Measurements from ENCODE around the gene FGF21. TPM values are rescaled to one million over a fixed set of nuclear protein-coding genes. Genes with fewer than 3 reads are reported as not detected.
"Not testable (repeated sequence)": the region's sequence is repeated elsewhere in the genome, so short reads cannot be mapped to it uniquely, and the experiment has no call there.

Gene FGF21
- total RNA-seq, 1 donor from 2014 or later, result not detected

- no peak for TF ChIP-seq CTCF (IDR thresholded peaks at IDR 0.05; ENCODE audit: insufficient read depth, low read length, severe bottlenecking)
- no peak for DNase-seq (ENCODE audit: low read depth)
- H3K27me3 ChIP-seq (ENCODE audit: control insufficient read depth, insufficient read depth, low read length), result peaks cover 1% of the 10 kb centered on the region
- H3K4me3 ChIP-seq (ENCODE audit: low read depth, low read length), result no peak overlapping the region
- H3K36me3 ChIP-seq (ENCODE audit: control insufficient read depth, insufficient read depth, low read length), result no peaks in the 10 kb centered on the region
- FAIRE-seq, result no peak
Observed at GRCh38 chr19:48757741-48758144, 2.4 kb downstream of the FGF21 start.

DNA sequence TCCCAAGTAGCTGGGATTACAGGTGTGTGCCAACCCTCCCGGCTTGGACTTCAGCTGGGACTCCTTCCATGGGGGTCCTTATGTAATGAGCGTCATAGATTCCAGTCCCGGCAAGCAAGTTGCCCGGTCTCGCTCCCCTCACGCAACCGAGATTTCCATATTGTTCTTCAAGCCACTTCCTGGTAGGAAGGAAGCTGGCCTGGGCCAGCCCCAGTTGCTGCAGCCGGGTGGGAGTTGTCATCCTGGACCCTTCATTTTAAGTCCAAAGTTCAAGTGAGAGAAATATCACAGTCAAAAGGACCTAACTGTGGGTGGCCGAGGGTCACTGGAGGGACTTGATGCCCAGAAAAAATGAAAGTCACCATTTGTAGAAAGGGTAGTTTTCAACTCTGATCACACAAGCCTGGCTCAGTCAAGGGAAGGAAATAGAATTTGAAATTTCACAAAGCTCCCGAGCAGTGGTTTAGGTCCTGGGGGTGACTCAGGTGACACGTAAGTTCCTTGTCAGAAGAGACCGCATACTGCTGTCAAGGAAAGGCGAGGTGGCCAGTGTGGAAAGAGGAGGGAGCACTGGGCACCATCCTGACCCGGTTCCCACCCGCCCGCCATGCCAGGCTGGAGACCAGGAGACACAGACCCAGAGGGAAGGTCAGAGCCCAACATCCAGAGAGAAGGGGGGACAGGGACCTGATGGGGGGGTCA lies 5.3 kb downstream of the FGF21 start:
- no peak for FAIRE-seq
- no peak for TF ChIP-seq CTCF (IDR thresholded peaks at IDR 0.05; ENCODE audit: insufficient read depth, low read length, severe bottlenecking)
- no peaks in the 10 kb centered on the region for H3K36me3 ChIP-seq (ENCODE audit: control insufficient read depth, insufficient read depth, low read length)

GRCh38 chr19:48765816-48766215 lies 10.5 kb downstream of the FGF21 start:
- FAIRE-seq; H3K4me3 ChIP-seq (ENCODE audit: low read depth, low read length); H3K27me3 ChIP-seq (ENCODE audit: control insufficient read depth, insufficient read depth, low read length); DNase-seq (ENCODE audit: low read depth); H3K36me3 ChIP-seq (ENCODE audit: control insufficient read depth, insufficient read depth, low read length): not testable (repeated sequence)

More for the DNA sequence above, 5.3 kb downstream of the FGF21 start:
- Histone ChIP-seq H3K4me3 (ENCODE audit: low read depth, low read length) (no peak overlapping the region), H3K27me3 (ENCODE audit: control insufficient read depth, insufficient read depth, low read length) (peaks cover 1% of the 10 kb centered on the region)
- DNase-seq (ENCODE audit: low read depth), result peak; percentile 19

GRCh38 chr19:48768171-48768753 lies 12.9 kb downstream of the FGF21 start:
- DNase-seq (ENCODE audit: low read depth); H3K4me3 ChIP-seq (ENCODE audit: low read depth, low read length); H3K36me3 ChIP-seq (ENCODE audit: control insufficient read depth, insufficient read depth, low read length); FAIRE-seq; H3K27me3 ChIP-seq (ENCODE audit: control insufficient read depth, insufficient read depth, low read length): not testable (repeated sequence)

DNA sequence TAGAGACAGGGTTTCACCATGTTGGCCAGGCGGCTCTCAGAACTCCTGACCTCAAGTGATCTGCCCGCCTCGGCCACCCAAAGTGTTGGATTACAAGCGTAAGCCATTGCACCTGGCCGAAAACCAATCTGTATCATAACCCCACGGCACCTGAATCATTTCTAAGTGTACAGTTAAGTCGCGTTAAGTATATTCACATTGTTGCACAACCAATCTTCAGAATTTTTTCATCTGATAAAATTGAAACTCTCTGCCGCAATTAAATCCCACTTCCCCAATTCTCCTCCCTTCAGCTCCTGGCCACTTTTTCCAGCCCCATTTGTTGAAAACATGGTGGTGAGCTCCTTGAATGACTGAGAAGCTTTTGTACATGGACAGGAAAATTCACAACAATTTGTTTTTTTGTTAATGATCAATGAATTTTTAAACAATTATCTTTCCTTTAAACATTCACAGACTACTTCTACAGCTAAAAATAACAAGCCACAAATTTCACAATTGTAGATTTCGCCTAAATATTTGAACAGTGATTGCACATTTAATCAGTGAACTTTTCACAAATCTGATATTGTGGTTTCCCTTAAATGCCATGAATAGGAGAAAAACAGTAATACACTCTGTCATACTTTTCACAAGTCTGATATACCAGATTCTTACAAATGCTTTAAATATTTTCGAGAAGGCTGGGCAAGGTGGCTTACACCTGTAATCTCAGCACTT lies 13.8 kb downstream of the FGF21 start:
- Histone ChIP-seq H3K4me3 (ENCODE audit: low read depth, low read length) (no peak overlapping the region), H3K27me3 (ENCODE audit: control insufficient read depth, insufficient read depth, low read length) (no peaks in the 10 kb centered on the region), H3K36me3 (ENCODE audit: control insufficient read depth, insufficient read depth, low read length) (no peaks in the 10 kb centered on the region)
- FAIRE-seq, result no peak
- TF ChIP-seq CTCF (IDR thresholded peaks at IDR 0.05; ENCODE audit: insufficient read depth, low read length, severe bottlenecking), result no peak
- DNase-seq (ENCODE audit: low read depth), result no peak

DNA sequence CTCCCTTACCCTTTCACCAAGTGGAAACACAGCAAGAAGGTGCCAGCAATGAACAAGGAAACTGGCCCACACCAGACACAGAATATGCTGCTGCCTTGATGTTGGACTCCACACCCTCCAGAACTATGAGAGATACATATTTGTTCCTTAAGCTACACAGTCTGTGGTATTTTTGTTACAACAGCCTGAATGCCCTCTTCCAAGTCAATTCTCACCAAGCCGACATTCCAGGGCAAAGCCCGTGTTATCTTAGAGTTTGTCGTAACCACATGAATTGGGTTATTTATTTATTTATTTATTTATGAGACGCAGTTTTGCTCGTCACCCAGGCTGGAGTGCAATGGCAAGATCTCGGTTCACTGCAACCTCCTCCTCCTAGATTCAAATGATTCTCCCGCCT lies 14.9 kb downstream of the FGF21 start:
- FAIRE-seq (no peak), DNase-seq (ENCODE audit: low read depth) (peak; percentile 35)
- Histone ChIP-seq H3K27me3 (ENCODE audit: control insufficient read depth, insufficient read depth, low read length) (no peaks in the 10 kb centered on the region), H3K4me3 (ENCODE audit: low read depth, low read length) (no peak overlapping the region), H3K36me3 (ENCODE audit: control insufficient read depth, insufficient read depth, low read length) (no peaks in the 10 kb centered on the region)
- no peak for TF ChIP-seq CTCF (IDR thresholded peaks at IDR 0.05; ENCODE audit: insufficient read depth, low read length, severe bottlenecking)

All from bronchial epithelial cell (primary cell).